Suppressor macrophage treated with lipopolysaccharide for 1 hour (primary cell): ENCODE measurements around the gene ERH.

Experiments used
- DNase-seq, 3 donors: peaks; one replicate each; pipeline ENCODE4 v3.0.0-alpha.2; 2020 to 2022

The ERH gene

GRCh38 chr14:69355607-69356281, 42.4 kb downstream of the ERH start:
- peak in 1 of 3 donors; percentile 12 for DNase-seq

- no peak for DNase-seq
Measured at GRCh38 chr14:69355154-69355597, 42.9 kb downstream of the ERH start.

GRCh38 chr14:69354383-69355153, 43.5 kb downstream of the ERH start:
- DNase-seq: peak; percentile 15 to 53 (median 21)

- no peak for DNase-seq
Measured at GRCh38 chr14:69353168-69353567, 44.9 kb downstream of the ERH start.

GRCh38 chr14:69351911-69352310, 46.2 kb downstream of the ERH start:
- no peak for DNase-seq

GRCh38 chr14:69351385-69351784, 46.7 kb downstream of the ERH start:
- DNase-seq: peak; percentile 29 to 35 (median 31)

GRCh38 chr14:69350892-69351291, 47.2 kb downstream of the ERH start:
- no peak for DNase-seq

GRCh38 chr14:69349091-69349777, 48.9 kb downstream of the ERH start:
- DNase-seq: no peak

GRCh38 chr14:69346710-69347109, 51.4 kb downstream of the ERH start:
- peak; percentile 22 to 68 (median 43) for DNase-seq

GRCh38 chr14:69345402-69345801, 52.7 kb downstream of the ERH start:
- DNase-seq: no peak

GRCh38 chr14:69344171-69344570, 53.9 kb downstream of the ERH start:
- DNase-seq: no peak

- DNase-seq: no peak
Measured at GRCh38 chr14:69342928-69343525, 55.1 kb downstream of the ERH start.

GRCh38 chr14:69339426-69339825, 58.7 kb downstream of the ERH start:
- DNase-seq: no peak

- DNase-seq: no peak
Measured at GRCh38 chr14:69337984-69338383, 60.1 kb downstream of the ERH start.

GRCh38 chr14:69335371-69335771, 62.7 kb downstream of the ERH start:
- no peak for DNase-seq

- no peak for DNase-seq
Measured at GRCh38 chr14:69334576-69334975, 63.5 kb downstream of the ERH start.

GRCh38 chr14:69333791-69334337, 64.2 kb downstream of the ERH start:
- no peak for DNase-seq

GRCh38 chr14:69332782-69333395, 65.2 kb downstream of the ERH start:
- no peak for DNase-seq

- no peak for DNase-seq
Measured at GRCh38 chr14:69331206-69331605, 66.9 kb downstream of the ERH start.
